ENCODE data around the gene HLA-DOA.

DNA sequence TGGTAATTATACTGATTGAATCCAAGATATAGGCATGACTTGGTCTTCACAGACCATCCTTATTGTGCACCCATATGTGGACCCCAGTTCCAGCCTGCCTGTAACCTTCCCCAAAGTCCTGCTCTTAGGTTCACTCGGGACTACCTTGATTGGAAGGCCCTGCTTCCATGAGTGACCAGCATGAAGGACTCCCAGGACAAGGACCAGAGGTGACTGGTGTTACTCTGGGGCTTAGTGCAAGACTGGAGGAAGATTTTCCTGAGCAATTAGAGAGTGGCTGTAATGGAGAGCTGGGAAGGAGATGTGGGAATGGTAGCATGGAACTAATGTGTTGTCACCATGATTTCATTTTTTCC is 25.9 kb downstream of the HLA-DOA start:
- TF ChIP-seq POLR2A (IDR thresholded peaks at IDR 0.05) (no peak), POLR2AphosphoS5 (IDR thresholded peaks at IDR 0.05; ENCODE audit: insufficient read depth in 1 of 2, low read depth in 1 of 2) (no peak)
- TF ChIP-seq, protein P1, sequence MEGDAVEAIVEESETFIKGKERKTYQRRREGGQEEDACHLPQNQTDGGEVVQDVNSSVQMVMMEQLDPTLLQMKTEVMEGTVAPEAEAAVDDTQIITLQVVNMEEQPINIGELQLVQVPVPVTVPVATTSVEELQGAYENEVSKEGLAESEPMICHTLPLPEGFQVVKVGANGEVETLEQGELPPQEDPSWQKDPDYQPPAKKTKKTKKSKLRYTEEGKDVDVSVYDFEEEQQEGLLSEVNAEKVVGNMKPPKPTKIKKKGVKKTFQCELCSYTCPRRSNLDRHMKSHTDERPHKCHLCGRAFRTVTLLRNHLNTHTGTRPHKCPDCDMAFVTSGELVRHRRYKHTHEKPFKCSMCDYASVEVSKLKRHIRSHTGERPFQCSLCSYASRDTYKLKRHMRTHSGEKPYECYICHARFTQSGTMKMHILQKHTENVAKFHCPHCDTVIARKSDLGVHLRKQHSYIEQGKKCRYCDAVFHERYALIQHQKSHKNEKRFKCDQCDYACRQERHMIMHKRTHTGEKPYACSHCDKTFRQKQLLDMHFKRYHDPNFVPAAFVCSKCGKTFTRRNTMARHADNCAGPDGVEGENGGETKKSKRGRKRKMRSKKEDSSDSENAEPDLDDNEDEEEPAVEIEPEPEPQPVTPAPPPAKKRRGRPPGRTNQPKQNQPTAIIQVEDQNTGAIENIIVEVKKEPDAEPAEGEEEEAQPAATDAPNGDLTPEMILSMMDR (IDR thresholded peaks at IDR 0.05) = no peak
